GM13977 (cell line): ENCODE results near the gene PPP6R2.

Source experiments
- DNase-seq: peaks from one replicate; pipeline ENCODE4 v3.0.0; 2012; ENCODE audit warnings: low spot score
- CTCF ChIP-seq: IDR thresholded peaks from 2 replicates; pipeline ENCODE4 v1.5.1; 2012; ENCODE audit warnings: mild to moderate bottlenecking, control low read depth; ENCODE audit not compliant: insufficient read depth; ENCODE audit errors: extremely low read depth, missing control alignments
- in situ Hi-C: fragments of 300-500 bp; cut with MboI; formaldehyde crosslinking; loops from one replicate; pipeline ENCODE4 v1.12.0; 2022; ENCODE audit warnings: low sequenced_read_pairs, low pct_unique_long_range_greater_than_20kb, mixed read lengths, inconsistent platforms; ENCODE audit not compliant: unreplicated experiment

Gene PPP6R2

GRCh38 chr22:50415426-50415825, 72.3 kb downstream of the PPP6R2 start:
- no peak for TF ChIP-seq CTCF
- no peak for DNase-seq
- in situ Hi-C loops: no loop called here

GRCh38 chr22:50416996-50417395, 73.9 kb downstream of the PPP6R2 start:
- TF ChIP-seq CTCF: no peak
- in situ Hi-C loops: no loop called here
- DNase-seq: no peak

GRCh38 chr22:50417411-50418210, 74.5 kb downstream of the PPP6R2 start:
- in situ Hi-C loops: no loop called here
- no peak for DNase-seq
- no peak for TF ChIP-seq CTCF

- no peak for DNase-seq
- TF ChIP-seq CTCF: no peak
These were observed 75.5 kb downstream of the PPP6R2 start for GRCh38 chr22:50418624-50419023.

GRCh38 chr22:50419116-50419515, 76.0 kb downstream of the PPP6R2 start:
- TF ChIP-seq CTCF: no peak
- in situ Hi-C loops: no loop called here
- DNase-seq: no peak

More at GRCh38 chr22:50418624-50419023, 75.5 kb downstream of the PPP6R2 start:
- in situ Hi-C loops: no loop called here

GRCh38 chr22:50420015-50420414, 76.9 kb downstream of the PPP6R2 start:
- no peak for TF ChIP-seq CTCF
- in situ Hi-C loops: no loop called here

More at GRCh38 chr22:50420015-50420414, 76.9 kb downstream of the PPP6R2 start:
- DNase-seq: no peak
